ENCODE measurements around the gene PSMB8.

Gene PSMB8

GRCh38 chr6:32792901-32793435 lies 50.9 kb downstream of the PSMB8 start:
- no peak for DNase-seq (ENCODE audit: low read depth)
